GM21786 (cell line): ENCODE measurements around the gene RAB22A.

Experiments
- ATAC-seq: cut with Tn5 transposase; IDR thresholded peaks from one replicate; pipeline ENCODE4 v1.9.1; 2021; ENCODE audit not compliant: unreplicated experiment

RAB22A gene

GRCh38 chr20:58309591-58310290, at the start of gene RAB22A:
RAB22A (plus strand) TSS chr20:58309715; CDS start chr20:58309977, 262 bp downstream.
- ATAC-seq: peak; percentile 58

GRCh38 chr20:58260006-58260405, 49.5 kb upstream of the RAB22A start:
- no peak for ATAC-seq

- ATAC-seq: no peak
These were observed 47.9 kb upstream of the RAB22A start for GRCh38 chr20:58261660-58262059.

- ATAC-seq: no peak
These were observed 45.2 kb upstream of the RAB22A start for GRCh38 chr20:58264271-58264670.

GRCh38 chr20:58267389-58268215, 41.9 kb upstream of the RAB22A start:
- ATAC-seq: no peak

GRCh38 chr20:58268421-58268821, 41.1 kb upstream of the RAB22A start:
- no peak for ATAC-seq

GRCh38 chr20:58268936-58269619, 40.4 kb upstream of the RAB22A start:
- ATAC-seq: no peak

- ATAC-seq: no peak
These were observed 37.7 kb upstream of the RAB22A start for GRCh38 chr20:58271606-58272351.

- ATAC-seq: no peak
These were observed 35.1 kb upstream of the RAB22A start for GRCh38 chr20:58274384-58274783.

- ATAC-seq: no peak
These were observed 32.4 kb upstream of the RAB22A start for GRCh38 chr20:58277107-58277506.

GRCh38 chr20:58277578-58278472, 31.7 kb upstream of the RAB22A start:
- ATAC-seq: no peak

- ATAC-seq: no peak
These were observed 22.8 kb upstream of the RAB22A start for GRCh38 chr20:58286729-58287128.

GRCh38 chr20:58287638-58288037, 21.9 kb upstream of the RAB22A start:
- no peak for ATAC-seq

GRCh38 chr20:58289143-58289542, 20.4 kb upstream of the RAB22A start:
- no peak for ATAC-seq

GRCh38 chr20:58293453-58293852, 16.1 kb upstream of the RAB22A start:
- no peak for ATAC-seq

GRCh38 chr20:58294497-58295455, 14.7 kb upstream of the RAB22A start:
- ATAC-seq: no peak

- ATAC-seq: no peak
These were observed 13.3 kb upstream of the RAB22A start for GRCh38 chr20:58296051-58296837.

- no peak for ATAC-seq
These were observed 12.1 kb upstream of the RAB22A start for GRCh38 chr20:58297394-58297793.
